ENCODE data around the gene MEGF8.

The MEGF8 gene, protein sequence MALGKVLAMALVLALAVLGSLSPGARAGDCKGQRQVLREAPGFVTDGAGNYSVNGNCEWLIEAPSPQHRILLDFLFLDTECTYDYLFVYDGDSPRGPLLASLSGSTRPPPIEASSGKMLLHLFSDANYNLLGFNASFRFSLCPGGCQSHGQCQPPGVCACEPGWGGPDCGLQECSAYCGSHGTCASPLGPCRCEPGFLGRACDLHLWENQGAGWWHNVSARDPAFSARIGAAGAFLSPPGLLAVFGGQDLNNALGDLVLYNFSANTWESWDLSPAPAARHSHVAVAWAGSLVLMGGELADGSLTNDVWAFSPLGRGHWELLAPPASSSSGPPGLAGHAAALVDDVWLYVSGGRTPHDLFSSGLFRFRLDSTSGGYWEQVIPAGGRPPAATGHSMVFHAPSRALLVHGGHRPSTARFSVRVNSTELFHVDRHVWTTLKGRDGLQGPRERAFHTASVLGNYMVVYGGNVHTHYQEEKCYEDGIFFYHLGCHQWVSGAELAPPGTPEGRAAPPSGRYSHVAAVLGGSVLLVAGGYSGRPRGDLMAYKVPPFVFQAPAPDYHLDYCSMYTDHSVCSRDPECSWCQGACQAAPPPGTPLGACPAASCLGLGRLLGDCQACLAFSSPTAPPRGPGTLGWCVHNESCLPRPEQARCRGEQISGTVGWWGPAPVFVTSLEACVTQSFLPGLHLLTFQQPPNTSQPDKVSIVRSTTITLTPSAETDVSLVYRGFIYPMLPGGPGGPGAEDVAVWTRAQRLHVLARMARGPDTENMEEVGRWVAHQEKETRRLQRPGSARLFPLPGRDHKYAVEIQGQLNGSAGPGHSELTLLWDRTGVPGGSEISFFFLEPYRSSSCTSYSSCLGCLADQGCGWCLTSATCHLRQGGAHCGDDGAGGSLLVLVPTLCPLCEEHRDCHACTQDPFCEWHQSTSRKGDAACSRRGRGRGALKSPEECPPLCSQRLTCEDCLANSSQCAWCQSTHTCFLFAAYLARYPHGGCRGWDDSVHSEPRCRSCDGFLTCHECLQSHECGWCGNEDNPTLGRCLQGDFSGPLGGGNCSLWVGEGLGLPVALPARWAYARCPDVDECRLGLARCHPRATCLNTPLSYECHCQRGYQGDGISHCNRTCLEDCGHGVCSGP (N-terminal part only)

DNA sequence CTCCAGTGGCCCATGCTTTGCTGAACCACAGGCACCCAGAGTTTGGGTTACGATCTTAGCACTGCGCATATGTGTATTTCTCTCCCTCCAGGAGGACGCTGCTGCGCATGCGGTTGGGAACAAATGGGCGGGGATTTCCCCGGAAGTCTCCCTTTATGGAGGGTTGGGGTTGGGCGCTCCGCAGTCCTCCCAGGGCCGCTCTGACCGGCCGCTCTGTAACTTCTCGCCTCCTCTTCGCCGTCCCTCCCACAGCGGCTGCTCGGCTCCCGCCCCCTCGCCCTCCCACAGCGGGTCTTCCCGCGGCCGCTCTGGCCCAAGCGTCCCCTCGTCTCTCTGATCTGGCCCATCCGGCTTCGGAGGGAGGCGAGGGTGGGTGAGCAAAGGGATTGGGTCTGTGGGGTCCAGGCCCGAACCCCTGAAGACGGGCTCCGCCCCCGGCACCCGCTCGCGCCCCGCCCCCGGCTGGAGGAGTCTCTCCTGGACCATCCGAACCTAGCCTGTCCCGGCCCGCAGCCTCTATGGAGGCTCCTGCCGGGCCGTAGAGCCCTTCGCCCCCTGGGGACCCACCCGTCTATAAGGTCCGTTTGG, at the start of gene MEGF8:
Gene MEGF8, plus strand, starts transcription at position 328 of the 588 bp plus-strand sequence. CDS start 609 bp downstream, outside the sequence.
- peak; percentile 99 for DNase-seq (ENCODE audit: low read depth)

DNA sequence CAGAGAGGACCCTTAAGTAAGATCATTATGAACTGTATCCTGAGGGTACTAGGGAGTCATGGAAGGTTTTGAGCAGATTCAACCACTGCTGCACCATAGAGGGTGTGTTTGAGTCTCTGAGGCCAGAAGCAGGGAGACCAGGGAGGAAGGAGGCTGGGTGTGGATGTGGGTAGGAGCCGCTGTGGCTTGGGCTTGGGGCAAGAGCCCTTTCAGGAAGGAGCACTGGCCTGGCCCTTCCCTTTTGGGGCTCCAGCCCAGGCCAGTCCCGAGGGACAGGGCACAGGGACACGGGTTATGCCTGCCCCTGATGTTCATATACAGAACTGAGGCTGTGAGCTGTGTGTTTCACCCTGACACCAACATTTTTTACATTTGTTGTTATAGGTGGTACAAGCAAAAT, 49.2 kb upstream of the MEGF8 start:
- DNase-seq (ENCODE audit: low read depth) = no peak

DNA sequence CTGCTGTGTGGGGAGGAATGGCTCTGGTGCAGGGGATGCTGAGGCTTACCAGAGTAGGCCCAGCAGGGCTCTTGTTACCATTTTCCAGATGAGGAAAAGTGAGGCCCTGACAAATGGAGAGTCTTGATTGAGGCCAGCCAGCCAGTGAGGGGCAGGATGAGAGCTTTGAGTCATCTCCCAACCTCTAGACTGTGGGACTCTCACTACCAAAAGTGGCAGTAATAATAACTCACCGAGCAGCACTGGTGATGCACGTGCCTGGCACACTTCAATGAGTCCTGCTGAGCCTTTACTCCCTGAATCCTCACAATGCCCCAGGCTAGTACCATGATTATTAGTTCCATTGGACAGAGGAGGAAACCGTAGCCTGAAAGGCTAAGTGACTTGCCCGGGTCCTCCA, 48.6 kb upstream of the MEGF8 start:
- peak; percentile 67 for DNase-seq (ENCODE audit: low read depth)

DNA sequence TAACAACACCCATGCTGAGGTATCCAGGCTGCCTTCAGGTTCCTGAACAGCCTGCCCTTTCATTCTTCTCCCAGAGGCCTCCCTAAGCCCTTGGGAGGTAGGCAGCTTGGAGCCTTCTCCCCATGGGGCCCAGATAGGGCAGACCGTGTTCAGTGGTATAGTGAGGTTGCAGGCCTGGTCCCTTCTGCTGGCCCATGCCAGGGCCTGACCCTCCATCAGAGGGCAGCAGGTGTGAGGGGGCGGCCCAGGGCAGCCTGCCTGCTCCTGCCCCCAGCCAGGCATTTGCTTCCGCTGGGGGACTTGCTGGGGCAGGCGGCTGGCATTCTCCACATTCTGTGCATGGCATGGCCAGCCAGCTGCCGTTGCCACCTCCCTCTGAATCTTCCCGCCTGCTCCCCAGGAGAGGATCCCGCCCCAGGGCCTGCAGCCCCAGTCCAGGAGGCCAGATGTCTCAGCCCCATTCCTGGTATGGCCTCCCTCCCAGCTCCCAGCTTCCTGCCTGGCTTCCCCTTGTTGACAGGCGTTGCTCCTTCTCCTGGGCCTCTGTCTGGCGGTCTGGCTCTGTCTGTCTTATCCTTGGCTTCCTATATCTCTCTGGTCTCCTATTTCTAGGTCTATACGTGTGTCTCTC, 47.5 kb upstream of the MEGF8 start:
- DNase-seq (ENCODE audit: low read depth) = peak; percentile 46

DNA sequence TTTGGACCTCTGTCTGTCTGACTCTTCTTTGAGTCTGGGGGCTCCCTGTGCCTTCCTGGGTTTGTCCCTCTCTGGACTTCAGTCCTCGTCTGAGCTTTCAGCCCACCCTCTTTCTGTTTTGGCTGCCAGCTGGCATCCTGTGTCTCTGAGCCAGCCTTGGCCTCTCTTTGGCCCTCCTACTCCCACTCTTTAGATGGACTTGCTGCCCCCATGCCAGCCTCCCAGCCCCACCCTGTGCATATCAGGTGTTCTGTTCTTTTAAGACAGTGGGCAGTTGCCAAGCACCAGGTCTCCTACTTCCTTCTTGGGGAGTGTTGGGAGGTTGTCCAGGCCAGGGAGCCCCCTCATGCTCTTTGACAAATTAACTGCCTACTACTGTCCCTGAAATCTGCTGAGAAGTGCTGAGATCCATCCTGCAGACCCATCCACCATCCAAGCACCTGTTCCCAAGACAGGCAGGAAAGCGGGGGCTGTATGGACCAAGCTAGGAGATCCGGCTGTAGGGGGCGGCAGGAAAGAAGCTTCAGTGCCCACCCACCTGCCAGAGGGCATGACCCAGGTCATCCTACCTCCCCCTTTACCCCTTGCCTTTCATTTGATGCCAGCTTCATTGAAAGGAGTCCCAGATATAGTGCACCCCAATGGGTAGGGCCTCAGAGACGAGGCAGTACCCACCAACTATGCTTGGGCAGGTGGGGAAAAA, 46.8 kb upstream of the MEGF8 start:
- no peak for DNase-seq (ENCODE audit: low read depth)

DNA sequence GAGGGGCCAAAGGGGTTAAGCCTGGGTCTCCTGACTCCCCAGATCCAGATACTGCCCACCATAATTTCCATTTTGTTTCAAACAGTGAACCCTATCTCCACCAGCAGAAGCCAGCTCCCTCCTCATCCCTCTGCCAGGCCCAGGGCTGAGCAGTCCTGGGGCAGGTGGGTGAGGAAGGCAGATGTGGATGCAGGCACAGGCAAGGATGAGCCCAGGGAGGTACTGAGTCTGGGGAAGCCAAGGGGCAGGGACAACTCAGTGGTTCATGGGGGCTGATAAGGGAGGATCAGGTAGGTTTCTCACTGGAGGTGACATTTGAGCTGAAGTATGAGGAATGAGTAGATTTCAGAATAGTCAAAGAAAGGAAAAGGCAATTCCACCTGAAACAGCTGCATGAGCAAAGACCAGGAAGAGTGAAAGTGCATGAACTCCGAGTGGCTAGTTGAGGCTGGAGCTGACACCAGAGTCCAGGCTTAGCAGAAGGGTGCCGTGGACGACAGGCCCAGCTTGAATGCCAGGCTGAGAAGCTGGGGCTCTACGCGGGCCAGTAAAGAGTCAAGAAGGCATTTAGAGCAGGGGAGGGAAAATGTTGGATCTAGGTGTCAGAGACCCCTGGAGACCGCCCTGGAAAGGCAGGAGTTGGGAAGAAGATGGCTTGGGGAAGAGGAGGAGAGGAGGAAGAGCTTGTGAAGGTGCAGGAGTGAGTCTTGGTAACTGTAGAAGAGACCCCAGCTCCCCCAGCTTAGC, 46.1 kb upstream of the MEGF8 start:
- no peak for DNase-seq (ENCODE audit: low read depth)

DNA sequence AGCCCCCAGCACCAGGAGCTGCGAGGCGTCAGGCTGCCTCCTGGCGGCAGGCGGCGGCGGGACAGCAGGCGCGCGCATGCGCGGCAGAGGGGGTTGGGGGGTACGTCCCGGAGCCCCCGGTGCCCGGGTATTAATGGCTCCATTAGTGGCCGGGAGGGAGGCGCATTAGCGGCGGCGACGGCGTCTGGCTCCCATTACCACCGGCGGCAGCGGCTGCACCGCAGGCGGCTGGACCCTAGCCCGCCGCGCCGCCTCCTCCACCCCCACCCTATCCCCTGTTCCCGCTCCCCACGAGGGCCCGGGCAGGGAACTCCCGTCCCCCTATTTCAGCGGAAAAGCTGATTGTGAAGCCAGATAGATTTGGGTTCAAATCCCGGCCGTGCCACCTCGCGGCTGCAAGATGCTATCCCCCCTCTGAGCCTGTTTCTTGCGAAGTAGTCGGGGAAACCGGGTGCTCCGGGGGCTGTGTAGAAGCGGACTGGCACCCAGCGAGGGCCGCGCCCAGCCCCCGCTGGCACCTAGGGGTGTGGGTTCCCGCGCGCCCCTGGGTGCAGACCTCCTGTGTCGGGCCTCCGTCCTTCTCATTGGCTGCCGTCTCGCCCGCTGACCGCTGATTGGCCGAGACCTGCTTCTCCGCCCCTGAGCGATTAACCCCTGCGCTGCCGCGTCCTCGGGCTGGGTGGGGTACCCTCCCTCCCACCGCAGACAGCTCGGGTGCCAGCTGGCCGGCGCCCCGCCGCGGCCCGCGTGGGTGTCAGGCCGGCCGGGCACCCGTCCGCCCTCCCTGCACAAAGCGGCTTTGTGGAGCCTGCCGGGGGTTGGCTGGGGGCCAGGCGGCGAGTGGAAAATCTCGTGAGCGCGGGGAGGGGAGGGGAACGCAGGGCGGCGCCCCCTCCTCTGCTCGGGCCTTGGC, 45.3 kb upstream of the MEGF8 start:
- peak; percentile 91 for DNase-seq (ENCODE audit: low read depth)

DNA sequence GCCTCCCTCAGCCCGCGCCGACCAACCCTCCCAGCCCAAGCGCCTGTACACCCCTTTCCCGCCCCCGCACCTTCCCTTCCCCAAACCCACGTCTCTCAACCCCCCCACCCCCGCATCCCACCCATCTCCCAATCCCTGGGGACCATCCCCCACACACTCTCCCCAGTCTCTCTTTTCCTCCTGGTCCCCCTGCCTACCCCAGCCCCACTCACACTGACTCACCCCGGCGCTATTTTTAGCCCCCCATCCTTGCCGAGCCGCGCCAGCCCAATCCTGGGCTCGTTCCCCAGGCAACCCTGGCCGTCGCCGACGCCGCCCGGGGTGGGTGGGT, 44.7 kb upstream of the MEGF8 start:
- DNase-seq (ENCODE audit: low read depth) = peak; percentile 52

DNA sequence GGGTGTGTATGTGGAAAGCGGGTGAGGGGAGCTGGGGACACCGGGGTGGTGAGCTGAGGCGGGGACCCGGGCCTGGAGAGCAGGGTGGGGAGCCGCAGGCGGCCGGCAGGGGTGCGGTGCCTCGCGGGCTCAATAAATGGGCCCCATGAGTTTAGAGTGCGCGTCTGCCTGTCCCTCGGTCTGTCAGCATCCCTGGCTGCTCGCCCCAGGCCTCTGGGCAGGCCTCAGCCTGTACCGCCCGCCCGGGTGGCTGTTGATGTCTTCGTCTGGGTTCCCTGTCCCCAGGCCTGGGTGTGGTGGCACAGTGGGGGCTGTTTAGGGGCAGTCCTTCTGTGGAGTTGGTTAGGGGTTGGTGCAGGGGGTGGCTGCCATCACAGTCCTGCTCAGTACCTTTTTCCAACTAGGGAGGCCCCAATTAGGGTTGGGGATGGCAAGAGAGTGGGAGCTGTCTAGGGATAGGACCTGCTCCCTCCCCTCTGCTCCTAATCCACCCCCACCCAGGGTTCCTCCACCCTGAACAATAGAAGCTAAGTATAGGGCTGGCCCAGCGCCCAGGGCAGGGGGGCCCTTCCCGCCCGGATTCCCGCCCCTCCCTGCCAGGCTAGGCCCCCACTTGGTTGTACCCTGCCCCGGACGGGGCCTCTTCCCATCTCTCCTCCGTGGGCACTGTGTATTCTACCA, 44.1 kb upstream of the MEGF8 start:
- DNase-seq (ENCODE audit: low read depth) = peak; percentile 53

DNA sequence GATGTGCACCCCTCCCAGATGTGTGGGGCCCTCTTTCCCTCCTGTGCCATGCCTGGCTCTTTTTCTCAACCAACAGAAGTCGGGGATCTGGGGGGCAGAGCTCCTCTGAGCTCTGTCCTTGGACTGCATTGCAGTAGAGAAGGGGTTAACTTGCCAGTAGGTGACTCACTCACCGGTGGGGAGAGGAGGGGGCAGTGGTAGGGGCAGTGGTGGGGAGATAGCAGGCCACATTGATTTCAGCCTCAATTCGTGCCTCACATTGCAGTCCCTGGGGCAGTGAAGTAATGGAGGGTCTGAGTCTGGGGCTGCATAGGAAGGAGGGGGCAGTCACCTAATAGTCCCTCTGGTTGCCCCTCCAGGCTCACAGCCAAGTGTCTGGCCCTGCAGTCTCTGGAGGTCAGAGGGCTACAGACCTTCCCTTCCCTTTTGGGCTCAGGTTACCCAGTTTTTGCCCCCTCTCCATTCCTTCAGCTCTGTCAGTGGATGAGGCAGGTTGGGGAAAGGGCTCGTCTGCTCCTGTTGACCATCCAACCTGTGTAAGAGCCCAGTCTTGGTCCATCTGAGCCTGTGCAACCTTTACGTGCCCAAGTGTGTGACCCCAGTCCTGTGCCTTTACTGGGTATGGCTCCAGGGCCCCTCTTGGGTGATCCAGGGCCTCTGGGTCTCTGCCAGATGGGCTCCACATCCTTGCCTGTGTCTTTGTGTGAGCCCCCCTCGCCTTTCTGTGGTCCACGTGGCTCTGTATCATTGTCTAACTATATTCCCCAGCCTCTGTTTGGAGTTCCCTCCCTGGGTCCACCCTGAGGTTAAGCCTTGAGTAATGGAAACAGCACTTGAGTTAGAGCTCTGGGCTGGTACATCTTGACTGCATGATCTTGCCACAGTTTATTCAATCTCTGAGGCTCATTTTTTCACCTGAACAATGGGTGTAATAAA, 43.3 kb upstream of the MEGF8 start:
- DNase-seq (ENCODE audit: low read depth) = peak; percentile 47

DNA sequence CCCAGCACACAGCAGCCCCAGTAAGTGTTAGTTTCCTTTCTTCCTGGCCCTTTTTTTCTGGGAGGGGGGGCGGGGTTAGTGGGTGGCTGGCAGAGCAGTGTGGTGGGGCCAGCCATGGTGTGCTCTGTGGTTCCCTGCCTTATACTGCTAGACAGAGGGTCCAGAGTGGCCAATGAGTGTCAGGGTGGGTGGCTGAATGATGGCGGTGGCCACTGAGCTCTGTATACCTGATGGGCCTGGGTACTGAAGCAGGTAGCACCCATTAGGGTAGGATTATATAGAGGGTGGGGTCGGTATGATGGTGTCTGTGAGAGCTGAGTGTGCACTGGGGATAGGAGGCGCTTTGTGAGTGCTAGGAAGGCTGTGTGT, 42.6 kb upstream of the MEGF8 start:
- no peak for DNase-seq (ENCODE audit: low read depth)

DNA sequence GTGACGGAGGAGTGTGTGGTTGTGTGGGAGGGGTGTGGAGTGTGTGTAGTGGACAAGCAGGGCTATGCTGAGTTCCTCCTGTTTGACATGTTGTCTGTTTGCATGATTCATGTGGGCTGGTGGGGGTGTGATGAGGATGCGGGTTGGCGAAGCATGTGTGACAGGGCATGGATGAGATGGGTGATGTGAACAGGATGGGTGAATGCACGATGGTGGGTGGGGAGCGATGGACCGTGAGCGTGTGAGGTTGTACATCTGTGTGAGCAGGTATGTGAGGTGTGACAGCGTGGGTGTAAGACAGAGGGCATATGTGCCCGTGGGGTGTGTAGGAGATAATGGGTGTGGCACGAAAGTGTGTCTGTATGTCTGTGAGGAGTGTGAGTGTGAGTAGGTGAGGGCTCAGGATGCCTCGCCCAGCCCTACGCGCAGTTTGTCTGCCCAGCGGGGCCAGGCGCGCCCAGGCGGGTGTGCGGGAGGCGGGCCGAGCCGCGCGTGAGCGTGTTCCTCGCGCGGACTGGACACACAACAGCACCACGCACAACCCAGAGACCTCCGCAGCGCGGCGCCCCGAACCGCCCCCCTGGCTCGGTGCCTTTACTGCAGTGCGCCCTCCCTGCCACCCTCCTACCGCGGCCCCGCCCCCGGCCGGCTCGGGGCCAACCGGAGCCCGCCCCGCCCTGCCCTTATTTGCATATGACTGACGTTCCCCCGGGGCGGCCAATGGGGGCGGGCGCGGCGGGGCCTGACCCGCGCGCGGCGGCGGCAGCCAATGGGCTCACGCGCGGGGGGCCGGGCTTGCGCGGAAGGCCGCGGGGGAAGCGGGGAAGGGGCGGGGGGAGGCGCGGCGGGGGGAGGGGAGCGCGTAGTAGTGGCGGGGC, 42.0 kb upstream of the MEGF8 start:
- DNase-seq (ENCODE audit: low read depth) = peak; percentile 93

DNA sequence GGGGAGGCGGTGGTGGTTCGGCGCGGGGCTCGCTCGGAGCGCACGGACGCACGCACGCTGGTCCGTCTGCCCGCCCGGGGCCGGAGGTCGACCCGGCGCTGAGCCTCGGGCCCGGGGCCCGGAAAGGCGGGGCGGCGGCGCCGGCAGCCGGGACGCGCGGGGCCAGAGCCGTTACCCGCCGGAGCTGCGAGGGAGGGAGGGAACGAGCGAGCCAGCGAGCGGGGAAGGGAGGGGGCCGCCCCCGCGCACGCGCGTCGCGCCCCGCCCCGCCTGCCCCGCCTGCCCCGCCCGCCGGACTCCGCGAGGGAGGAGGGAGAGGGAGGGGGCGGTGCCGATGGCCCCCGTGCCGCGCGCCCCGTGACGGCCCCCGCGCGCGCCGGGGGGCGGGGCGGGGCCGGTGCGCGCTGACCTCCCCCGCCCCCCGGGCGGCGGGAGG, 41.4 kb upstream of the MEGF8 start:
- DNase-seq (ENCODE audit: low read depth) = peak; percentile 84

DNA sequence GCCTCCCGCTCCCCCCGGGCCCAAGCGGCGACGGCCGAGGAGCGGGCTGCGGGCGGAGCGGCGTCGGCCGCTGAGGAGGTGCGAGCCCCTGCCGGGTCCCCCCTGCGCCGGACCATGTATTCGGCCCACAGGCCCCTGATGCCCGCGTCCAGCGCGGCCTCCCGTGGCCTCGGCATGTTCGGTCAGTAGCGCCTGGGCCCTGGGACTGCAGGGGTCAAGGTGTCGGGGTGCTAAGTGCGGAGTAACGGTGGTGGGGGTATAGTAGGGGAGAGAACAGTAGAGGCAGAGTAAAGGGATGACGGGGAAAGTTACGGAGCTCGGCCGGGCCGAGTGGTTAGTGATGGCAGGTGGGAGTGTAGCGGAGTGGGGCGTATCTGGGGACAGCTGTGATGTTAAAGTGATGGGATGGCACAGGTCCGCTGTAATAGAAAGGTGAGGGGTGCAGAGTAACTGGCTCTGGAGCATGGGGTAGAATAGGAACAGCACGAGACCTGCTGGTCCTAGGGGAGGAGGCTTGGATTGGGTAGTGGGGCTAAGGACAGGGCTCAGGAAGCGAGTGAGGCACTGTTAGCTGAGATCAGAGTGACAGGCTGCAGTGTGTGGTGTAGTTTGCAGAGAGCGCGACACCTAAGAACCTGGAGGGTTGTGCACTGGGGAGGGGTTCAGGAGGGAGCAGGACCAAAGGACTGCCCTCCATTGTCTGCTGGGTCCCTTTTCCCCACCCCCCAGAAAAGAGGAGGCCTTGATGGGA, 40.7 kb upstream of the MEGF8 start:
- peak; percentile 19 for DNase-seq (ENCODE audit: low read depth)

DNA sequence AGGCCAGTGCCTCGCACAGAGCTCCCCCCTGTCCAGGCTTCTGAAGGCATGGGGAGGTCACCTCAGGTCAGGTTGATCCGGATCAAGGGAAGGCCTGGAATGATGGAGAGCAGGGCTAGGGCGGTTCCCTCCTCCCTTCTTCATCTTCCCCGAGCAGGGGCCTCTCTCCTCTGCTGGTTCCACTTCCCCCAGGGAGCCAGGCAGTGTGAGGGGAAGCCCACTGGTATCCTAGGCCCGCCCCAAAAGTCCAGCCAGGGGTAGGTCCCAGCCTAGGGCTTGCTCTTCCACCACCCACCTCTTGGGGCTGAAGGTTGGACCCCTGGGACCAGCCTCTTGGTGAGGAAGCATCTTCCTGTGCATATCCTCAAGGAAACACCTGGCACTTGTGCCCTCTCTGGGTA, 39.9 kb upstream of the MEGF8 start:
- DNase-seq (ENCODE audit: low read depth) = no peak

DNA sequence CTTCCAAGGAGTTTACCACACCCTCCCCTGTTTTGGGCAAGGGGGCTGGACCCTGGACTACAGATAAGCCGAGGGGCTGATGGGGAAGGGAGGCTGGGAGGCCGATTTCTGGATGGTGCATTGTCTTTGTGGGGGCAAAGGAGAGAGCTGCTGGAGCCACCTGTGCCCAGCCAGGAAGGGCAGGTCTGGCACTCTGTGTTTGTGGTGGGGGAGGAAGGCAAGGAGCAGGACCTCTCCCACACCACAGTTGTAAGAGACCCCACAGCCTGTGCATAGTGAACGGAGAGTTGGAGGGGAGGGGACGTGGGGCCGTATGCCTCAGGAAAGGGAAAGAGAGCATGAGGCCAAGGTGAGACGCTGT, 39.5 kb upstream of the MEGF8 start:
- DNase-seq (ENCODE audit: low read depth) = no peak

Data from ELR (cell line).